Brain microvascular endothelial cell (primary cell): Measurements from ENCODE around the gene GID8.

Experiments
- DNase-seq: peaks from one replicate; pipeline ENCODE4 v3.0.0-alpha.2; 2020
- H3K27ac ChIP-seq: fragments of 250-450 bp; sonication (Bioruptor Pico); 2 replicates; pipeline ENCODE4 v1.5.1; 2020; ENCODE audit warnings: mild to moderate bottlenecking, moderate library complexity
- H3K27me3 ChIP-seq: fragments of 250-450 bp; sonication (Bioruptor Pico); replicated peaks from 2 replicates; pipeline ENCODE4 v1.5.1; 2020; ENCODE audit warnings: mild to moderate bottlenecking
- H3K36me3 ChIP-seq: fragments of 250-450 bp; sonication (Bioruptor Pico); replicated peaks from 2 replicates; pipeline ENCODE4 v1.5.1; 2020; ENCODE audit warnings: mild to moderate bottlenecking
- H3K4me3 ChIP-seq: 2 replicates; pipeline ENCODE4 v1.5.1; 2011; ENCODE audit warnings: low read depth, mild to moderate bottlenecking, control low read depth, low read length, moderate library complexity
- in situ Hi-C: cut with HindIII; loops from 2 replicates; pipeline ENCODE4 v1.10.0; 2017; ENCODE audit warnings: low sequenced_read_pairs, low pct_ligation_motif_present
- TF ChIP-seq, protein P1 (sequence below): IDR thresholded peaks from 2 replicates; pipeline ENCODE4 v1.5.1; 2011; ENCODE audit warnings: low read depth, mild to moderate bottlenecking, moderate library complexity, low read length, control low read depth, inconsistent platforms; ENCODE audit errors: missing control alignments

Gene GID8

DNA sequence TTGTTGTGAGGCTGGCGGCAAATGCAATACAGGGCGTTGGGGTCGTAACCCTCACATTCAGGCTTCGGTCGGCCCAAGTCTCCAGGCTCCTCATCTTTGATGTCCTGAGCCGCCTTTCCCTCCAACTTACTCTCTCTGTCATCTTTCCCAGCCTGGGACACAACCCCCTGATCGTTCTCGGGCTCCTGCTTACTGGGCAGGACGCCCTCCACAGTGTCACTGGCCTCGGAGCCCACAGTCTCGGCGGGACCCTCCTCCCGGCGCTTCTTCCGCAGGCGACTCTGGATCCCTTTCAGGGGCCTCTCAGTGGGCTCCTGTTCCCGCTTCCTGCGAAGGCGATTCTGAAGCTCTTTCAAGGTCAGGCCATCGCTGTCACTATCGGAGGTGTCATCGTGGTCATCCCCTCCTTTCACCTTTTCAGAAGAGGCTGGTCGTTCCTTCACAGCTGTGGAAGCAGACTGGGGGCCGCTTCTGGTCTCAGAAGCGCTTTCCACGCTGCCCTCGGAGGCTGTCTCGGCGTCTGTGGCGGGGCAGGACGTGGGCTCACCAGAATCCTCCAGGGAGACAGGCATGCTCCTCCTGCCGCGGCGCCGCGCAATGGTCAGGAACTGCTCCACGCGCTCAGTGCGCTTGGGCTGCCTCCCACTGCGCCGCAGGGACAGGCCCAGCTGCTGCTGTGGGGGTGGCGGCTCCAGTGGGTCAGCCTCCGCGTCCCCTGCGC is 27.0 kb upstream of the GID8 start:
- H3K27ac ChIP-seq: no peak overlapping the region
- H3K27me3 ChIP-seq: no peaks in the 10 kb centered on the region
- TF ChIP-seq, protein P1, sequence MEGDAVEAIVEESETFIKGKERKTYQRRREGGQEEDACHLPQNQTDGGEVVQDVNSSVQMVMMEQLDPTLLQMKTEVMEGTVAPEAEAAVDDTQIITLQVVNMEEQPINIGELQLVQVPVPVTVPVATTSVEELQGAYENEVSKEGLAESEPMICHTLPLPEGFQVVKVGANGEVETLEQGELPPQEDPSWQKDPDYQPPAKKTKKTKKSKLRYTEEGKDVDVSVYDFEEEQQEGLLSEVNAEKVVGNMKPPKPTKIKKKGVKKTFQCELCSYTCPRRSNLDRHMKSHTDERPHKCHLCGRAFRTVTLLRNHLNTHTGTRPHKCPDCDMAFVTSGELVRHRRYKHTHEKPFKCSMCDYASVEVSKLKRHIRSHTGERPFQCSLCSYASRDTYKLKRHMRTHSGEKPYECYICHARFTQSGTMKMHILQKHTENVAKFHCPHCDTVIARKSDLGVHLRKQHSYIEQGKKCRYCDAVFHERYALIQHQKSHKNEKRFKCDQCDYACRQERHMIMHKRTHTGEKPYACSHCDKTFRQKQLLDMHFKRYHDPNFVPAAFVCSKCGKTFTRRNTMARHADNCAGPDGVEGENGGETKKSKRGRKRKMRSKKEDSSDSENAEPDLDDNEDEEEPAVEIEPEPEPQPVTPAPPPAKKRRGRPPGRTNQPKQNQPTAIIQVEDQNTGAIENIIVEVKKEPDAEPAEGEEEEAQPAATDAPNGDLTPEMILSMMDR: no peak
- in situ Hi-C loops: no loop called here
- no peak overlapping the region for H3K4me3 ChIP-seq
- H3K36me3 ChIP-seq: peaks cover 62% of the 10 kb centered on the region
- DNase-seq: no peak

- no peaks in the 10 kb centered on the region for H3K27me3 ChIP-seq
- TF ChIP-seq, protein P1: no peak
- H3K36me3 ChIP-seq: peaks cover 55% of the 10 kb centered on the region
- H3K4me3 ChIP-seq: no peak overlapping the region
- DNase-seq: no peak
- H3K27ac ChIP-seq: no peak overlapping the region
- in situ Hi-C loops: no loop called here
Observed at GRCh38 chr20:62911701-62912280, 26.2 kb upstream of the GID8 start.

- in situ Hi-C loops: no loop called here
- H3K36me3 ChIP-seq: peaks cover 42% of the 10 kb centered on the region
- DNase-seq: no peak
Observed at GRCh38 chr20:62913043-62913630, 24.8 kb upstream of the GID8 start.

DNA sequence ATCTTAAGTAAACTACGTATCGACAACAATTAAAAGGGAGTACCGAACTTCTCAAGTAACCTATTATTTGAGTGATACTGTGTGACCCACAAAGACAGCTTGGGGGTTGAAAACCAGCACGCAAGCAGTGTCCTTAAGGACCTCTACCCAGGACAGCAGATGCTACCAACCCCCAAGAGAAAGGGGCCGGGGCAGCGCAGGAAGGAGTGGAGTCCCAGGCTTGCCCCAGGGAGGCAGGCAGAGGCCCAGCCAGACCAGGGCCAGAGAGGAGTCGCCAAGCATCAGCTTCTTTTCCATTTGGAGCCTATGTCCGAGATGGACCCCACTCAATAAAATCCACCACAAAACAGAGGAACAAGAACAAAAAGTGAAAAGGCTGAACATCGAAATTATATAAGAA is 23.5 kb upstream of the GID8 start:
- TF ChIP-seq, protein P1: no peak
- Histone ChIP-seq H3K27me3 (no peaks in the 10 kb centered on the region), H3K36me3 (peaks cover 29% of the 10 kb centered on the region), H3K4me3 (no peak overlapping the region), H3K27ac (peak overlapping the region; percentile 27)
- DNase-seq: no peak
- in situ Hi-C loops: no loop called here

More at GRCh38 chr20:62913043-62913630, 24.8 kb upstream of the GID8 start:
- Histone ChIP-seq H3K27me3 (no peaks in the 10 kb centered on the region), H3K27ac (no peak overlapping the region), H3K4me3 (no peak overlapping the region)
- TF ChIP-seq, protein P1: no peak

- Histone ChIP-seq H3K4me3 (no peak overlapping the region), H3K27ac (peak overlapping the region; percentile 27)
- peak; percentile 41 for DNase-seq
Observed at GRCh38 chr20:62914970-62915457, 22.9 kb upstream of the GID8 start.

More at GRCh38 chr20:62914970-62915457, 22.9 kb upstream of the GID8 start:
- Histone ChIP-seq H3K27me3 (no peaks in the 10 kb centered on the region), H3K36me3 (peaks cover 23% of the 10 kb centered on the region)
- in situ Hi-C loops: no loop called here
- TF ChIP-seq, protein P1: no peak
